NCI-H82 (cell line): Measurements from ENCODE around the gene COPS9.
A peak's percentile ranks its signal among the peaks of the same experiment; 100 is the strongest.

Source experiments
- DNase-seq: peaks from one replicate; lab custom pipeline; 2025; lab: John Stamatoyannopoulos, UW

COPS9 gene

DNA sequence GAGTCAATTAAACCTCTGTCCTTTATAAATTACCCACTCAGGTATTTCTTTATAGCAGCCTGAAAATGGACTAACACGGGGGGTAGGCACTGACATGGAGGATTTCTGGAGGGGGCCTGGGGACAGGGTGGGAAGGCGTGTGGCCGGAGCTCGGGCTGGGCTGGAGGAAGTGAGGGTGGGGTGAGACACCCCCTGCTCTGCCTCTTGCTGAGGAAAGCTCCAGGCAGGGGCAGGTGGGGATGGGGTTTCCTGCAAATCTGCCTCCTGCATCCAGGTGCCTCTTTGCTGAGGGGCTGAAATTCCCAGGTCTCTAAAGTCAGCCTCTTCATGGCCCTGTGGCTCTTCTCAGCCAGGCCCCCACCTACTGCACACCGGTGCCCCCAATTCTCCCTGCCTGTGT is 30.1 kb upstream of the COPS9 start:
- DNase-seq = no peak

DNA sequence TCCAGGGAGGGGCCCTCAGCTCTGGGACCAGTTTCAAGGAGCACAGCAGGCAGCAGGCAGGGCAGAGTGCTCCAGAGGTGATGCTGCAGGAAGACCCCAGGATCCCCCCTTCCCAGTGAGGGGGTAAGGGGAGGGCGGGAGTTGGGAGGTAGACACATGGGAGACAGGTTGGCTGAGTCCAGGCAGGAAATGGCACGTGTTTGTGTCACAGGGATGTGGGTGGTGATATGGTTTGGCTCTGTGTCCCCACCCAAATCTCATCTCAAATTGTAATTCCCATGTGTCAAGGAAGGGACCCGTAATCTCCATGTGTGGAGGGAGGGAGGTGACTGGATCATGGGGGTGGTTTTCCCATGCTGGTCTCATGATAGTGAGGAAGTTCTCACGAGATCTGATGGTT is 29.6 kb upstream of the COPS9 start:
- DNase-seq = no peak

DNA sequence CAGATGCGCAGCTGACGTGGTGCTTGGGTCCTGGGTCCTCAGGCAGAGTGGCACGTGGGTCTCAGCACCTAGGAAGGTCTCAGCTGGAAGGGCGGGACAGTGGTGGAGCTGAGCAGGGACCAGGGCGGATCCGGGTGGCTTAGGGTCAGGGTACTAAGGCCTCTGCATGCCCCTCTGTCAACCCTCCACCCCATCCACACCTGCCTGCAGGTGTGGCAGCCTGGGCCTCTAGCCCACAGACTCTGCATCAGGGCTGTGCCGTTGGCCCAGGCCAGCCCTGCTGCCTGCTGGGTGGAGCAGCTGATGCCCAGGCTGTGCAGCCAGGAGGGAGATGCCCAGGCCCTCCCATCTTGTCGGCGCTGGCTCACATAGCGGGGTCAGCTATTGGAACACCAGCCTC is 28.9 kb upstream of the COPS9 start:
- DNase-seq = no peak

DNA sequence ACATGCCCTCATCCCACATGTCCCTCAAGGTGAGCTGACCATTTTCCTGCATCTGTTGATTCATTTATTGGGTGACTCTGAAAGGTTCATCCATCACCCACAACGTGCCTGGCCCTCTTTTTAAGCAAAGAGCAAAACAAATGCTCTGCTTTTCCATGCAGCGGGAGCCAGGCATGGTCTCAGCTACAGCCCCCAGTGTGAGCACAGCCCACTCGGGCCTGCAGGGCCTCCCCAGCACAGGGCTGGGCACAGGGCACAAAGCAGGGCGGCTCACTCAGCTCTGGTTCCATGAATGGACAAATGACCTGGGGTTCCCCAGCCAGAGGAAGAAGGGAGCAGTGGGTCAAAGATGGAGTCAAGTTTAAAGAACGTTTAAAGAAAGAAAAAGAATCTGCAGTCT is 28.5 kb upstream of the COPS9 start:
- no peak for DNase-seq

DNA sequence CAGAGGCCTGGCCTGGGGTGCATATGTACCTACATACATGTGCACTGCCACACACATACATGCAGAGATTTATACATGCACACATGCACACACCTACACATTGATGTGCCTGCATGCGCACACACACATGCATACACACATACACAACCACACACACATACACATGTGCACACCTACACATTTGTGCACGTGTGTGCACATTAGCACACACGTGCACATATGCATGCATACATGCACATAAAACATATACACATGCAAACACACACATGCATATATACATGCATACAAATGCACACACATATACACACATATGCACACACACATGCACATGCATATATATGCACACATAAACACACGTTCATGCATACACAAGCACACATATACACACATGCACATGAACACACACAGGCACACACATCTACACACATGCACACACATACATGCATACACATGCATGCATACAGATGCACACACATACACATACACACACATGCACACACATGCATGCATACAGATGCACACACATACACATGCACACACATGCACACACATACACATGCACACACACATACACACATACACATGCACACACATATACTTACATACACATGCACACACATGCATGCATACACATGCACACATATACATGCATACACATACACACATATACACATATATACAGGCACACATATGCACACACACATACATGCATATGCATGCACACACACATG is 27.9 kb upstream of the COPS9 start:
- DNase-seq = no peak

DNA sequence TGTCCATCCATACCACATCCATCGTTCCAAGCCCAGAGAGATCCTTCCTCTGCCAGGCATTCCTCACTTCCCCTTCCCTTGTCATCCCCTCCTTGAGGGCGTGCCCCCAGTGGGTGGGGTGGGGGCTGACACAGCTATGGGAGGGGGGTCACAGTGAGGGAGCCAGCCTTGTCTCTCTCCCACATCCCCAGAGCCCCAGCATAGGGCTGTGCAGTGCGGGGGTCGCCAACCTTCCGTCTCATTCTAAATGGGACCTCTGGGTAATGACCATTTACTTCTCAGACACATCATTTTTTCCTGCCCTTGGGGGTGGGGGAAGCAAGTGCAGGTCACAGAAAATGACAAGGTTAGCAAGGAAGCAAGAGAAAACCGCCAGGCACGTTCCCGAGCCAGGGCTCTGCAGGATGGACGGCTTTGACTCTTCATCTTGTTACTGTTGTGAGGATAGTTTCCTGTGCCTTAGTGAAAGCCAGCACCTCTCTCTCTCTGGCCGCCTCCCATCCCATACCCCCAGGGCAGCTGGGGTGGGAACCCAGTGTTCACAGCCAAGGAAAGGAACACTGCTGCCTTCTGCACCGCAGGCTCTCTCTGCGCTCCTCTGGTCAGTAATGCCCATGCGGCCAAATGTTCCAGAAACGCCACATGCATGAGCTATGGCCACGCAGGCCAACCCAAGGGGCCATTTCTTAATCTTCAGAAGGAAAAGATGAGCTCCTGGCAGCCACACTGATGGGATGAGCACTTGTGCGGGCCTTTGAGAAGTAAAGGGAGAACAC is 27.0 kb upstream of the COPS9 start:
- no peak for DNase-seq

DNA sequence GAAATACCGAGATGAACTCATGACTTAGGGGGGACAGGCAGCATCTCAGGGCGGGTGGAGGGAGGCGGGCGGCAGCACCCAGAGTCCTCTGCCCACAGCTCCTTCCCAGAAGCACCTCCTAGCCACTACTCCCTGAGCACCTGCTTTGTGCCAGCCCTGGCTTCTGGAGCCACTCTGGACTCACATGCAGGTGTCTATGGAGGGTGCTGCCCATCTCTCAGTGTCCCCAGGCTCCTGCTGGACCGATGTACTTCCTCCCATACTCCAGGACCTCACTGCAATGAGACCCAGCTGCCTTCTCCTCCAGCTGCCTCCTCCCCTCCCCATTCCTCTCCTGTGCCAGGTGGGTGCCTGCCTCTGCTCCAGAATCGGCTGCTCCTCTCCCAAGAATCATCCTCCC is 26.4 kb upstream of the COPS9 start:
- no peak for DNase-seq

DNA sequence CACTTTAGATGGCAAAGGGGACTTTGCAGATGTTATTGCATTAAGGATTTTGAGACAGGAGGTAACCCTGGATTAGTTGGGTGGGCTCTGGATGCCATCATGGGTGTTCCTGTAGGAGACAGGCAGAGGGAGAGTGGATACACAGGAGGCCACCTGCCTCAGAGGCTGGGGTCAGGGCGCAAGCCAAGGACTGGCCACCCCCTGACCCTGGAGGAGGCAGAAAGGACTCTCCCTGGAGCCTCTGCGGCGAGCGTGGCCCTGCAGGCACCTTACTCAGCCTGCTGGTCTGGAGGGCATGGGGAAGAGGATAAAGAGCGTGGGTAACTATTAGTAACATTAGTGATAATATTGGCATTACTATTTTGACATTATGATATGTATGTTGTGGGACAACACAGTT is 25.9 kb upstream of the COPS9 start:
- DNase-seq = no peak

DNA sequence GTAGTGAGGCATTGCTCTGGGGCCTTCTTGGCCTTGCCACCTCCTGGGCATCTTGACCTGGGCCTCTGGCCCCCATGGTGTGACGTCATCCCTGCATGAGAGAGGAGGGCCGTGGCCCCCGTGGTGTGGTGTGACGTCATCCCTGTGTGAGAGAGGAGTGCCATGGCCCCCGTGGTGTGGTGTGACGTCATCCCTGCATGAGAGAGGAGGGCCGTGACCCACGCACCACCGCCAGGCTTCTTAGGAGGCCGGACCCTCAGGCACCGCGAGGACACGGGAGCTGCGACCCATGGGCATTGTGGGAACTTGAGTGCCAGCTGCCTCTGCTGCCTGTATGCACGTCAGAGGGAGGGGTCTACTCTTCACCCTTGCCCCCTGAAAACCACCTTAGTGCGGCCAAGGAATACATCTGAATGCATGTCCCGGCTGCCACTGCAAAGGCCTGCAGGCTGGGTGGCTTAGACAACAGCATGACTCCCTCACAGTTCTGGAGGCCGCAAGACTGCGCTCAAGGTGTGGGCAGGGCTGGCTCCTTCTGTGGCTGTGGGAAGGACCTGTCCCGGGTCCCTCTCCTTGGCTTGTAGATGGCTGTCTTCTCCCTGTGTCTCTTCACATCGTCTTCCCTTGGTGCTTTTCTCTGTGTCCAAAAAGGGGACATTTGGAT is 25.1 kb upstream of the COPS9 start:
- no peak for DNase-seq

DNA sequence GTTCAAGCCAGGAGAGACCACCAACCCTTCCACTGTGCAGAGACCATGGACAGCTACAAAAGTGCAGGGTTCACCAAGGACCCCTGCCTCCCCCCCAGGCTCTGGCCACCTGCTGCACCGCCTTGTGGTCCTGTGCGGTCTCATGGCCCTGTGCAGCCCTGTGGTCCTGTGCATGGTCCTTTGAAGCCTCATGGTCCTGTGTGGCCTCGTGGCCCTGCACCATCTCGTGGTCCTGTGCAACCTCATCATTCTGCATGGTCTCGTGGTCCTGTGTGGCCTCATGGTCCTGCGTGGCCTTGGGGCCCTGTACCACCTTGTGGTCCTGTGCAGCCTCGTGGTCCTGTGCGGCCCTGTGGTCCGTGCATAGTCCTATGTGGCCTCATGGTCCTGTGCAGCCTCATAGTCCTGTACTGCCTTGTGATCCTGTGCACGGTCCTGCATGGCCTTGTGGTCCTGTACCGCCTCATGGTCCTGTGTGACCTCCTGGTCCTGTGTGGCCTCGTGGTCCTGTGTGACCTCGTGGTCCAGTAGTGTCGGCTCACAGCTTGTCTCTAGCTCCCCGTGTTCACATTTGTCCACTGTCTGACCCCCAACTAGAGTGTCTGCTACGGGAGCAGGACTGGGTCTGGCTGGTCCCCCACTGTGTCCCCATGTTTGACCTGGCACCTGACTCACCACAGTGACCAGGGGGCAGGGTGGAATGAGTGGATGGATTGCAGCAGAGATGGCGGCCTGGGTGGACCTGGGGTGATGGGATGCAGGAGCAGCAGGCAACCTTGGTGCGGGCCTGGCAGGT is 24.4 kb upstream of the COPS9 start:
- no peak for DNase-seq

DNA sequence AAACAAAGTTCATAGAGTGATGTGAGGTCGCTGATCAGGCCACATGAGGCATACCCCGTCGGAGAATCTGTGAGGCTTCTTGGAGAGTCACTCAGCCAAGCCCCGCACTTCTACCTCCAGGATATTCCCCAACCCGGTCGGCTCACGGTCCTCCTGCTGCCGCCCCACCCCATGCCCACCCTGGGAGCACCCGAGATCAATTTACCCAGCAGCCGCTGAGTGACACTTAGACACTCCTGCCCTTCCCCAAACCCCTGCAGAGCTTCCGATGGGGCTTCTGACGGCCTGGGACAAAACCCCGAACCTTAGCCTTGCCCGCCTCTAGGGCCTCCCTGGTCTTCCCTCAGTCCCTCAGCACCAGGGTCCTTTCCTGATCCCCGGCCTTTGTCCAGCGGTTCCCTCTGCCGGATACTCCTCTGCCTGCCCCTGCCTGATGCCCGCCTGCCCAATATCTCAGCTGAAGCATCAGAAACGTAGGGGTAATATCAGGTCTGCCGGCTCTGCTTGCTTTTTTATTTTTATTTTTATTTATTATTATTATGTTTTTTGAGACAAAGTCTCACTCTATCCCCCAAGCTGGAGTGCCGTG is 23.2 kb upstream of the COPS9 start:
- DNase-seq = peak; percentile 15

DNA sequence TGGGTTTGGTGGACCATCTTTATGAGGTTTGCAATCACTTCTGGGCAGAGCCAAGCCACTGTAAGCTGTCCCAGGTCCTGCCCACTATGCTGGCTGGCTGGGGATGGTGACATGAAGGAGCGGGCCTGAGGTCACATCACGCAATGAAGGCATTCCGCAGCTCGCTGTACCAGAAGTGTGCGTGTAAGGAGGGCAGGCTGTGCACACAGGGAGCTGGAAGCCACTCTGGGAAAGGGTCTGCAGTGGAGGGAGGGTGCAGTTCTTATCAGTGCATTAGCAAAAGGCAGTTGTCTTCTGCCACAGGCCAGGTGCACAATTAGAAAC is 21.0 kb upstream of the COPS9 start:
- DNase-seq = no peak

DNA sequence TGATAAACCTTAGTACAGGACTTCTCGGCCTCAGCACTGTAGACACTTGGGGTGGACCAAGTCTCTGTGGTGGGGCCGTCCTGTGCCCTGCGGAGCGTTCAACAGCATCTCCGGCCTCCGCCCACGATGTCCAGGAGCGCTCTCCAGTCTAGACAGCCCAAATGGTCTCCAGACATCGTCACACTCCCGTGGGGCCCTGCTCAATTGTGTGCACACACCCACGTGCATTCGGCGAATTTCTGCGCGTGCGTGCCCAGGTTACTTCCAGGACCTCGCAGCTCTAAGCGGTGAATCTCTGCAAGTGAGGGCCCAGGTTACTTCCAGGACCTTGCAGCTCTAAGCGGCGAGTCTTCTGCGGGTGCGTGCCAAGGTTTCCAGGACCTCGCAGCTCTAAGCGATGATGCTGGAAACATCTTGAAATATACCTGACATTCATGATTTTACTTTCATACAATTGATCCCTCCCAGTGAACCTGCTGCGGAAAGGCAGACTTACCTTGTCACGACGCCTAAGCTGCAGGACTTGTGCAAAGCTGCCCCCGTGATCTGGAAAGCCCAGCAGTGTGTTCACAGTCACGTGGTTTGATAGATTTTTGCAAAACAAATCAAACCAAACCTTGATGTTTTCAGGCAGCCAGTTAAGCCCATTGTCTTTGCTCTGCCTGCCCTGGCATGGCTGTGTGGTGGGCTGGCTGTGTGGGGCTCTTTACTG is 20.5 kb upstream of the COPS9 start:
- DNase-seq = no peak

DNA sequence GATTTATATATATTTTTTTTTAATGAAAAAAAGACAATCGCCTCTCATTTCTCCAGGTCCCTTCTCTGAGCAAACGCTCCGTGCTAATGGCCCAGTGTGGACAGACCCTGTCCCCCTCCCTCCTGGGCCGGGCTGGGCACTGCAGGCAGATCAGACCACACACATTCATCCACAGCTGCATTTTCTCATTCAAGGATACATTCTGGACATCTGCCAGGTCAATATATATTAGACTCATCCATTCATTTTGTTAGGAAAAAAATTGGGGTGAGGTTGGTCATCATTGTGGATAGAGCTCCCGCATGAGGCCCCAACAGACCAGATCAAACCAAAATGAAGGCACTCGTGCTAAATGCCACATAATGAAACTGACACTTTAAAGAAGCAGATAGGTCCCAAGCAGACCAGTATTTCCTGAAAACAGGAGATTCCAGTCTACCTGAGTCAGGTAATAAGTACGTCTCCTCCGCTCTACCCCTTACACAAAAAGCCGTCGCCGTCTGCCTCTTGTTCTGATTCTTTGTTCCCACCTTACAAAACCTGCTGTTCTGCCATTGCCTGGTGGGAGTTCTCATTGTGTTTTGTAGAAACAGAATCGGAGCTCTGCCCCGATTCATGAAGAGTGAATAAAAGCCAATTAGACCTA is 19.8 kb upstream of the COPS9 start:
- no peak for DNase-seq

DNA sequence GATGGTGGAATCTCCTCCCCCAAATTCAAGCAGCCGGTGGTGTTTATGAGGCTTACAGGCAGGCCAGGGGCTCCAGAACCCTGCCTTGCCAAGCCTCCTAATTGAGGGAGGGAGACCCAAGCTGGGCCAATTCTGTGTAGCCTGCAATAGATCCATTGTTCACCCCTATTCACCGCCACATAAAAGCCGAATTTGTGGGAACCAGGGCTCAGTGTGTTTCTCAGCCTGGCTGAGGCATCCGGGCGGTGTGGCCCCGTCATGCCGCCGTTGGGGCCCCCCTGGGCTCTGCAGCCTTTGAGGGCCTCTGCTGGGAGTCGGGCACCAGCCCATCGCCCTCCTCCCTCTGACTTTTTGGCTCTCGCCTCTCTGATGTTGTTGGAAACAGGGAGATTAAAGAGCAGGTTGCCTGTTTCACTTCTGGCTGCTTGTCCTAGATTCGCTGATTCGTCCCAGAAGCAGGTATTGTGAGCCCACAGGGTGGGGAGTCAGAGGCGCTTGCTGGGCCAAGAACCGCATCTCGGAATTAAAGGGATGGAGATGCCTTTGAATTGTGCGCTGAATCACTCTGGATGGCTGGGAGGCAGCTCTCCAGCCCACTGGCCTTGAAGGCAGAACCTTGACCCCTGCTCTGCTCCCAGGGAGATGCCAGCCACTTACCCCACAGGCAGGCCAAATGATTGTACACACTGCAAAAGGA is 19.1 kb upstream of the COPS9 start:
- DNase-seq = no peak

DNA sequence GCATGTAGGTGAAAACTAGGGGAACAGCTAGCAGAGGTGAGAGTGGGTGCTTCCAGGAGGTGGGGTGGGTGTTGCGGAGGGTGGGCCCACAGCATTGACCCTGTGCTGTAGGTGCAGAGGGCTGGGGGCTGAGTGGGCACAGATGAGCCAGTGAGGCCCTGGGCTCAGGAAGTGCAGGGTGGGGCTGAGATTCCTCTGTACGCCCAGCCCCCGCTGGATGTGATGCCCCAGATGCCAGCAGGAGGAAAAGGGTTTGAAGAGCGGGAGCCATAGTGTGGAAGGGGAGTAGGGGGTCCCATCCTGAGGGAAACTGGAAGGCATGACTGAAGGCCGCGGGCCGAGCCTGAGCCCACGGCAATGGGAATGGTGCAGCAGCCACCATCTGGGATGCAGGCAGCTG is 18.5 kb upstream of the COPS9 start:
- DNase-seq = no peak

DNA sequence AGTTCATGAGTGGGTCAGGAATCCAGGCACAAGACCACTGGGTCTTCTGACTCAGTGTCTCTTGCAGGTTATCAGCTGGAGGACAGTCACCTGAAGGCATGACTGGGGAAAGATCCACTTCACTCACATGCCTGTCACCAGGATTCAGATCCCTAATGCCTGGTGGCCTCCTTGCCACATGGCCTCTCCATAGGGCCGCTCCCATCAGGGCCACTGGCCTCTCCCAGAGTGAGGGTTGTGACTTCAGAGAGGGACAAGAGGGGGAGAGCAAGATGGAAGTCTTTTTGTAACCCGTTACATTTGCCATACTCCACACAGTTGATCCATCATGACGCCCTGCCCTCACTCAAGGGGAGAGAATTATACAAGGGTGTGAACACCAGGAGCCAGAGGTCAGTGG is 17.3 kb upstream of the COPS9 start:
- DNase-seq = no peak

DNA sequence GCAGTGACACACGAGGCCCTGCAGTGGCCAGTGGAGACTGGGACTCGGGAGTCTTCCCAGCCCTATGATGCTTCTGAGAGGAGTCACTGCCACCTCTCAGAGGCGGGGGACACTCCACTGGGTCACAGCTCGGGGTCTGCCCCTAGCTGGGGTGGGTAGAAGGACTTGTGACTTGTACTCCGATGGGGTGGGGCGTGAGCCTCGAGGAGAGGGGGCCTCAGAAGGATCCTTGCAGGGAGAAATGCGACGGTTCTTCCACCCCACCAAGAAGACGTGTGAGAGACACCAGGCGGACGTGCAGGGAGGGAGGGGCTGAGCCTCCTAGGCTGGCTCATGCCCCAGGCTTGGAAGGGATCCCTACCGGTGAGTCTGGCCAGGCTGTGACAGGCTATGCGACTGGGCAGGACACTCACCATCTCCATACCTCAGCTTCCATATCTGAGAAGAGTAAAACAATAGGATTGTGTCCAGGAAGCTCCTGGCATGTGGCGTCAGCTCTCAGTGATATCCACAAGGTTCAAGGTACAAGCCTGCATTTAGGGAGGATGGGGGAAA is 15.4 kb upstream of the COPS9 start:
- no peak for DNase-seq

DNA sequence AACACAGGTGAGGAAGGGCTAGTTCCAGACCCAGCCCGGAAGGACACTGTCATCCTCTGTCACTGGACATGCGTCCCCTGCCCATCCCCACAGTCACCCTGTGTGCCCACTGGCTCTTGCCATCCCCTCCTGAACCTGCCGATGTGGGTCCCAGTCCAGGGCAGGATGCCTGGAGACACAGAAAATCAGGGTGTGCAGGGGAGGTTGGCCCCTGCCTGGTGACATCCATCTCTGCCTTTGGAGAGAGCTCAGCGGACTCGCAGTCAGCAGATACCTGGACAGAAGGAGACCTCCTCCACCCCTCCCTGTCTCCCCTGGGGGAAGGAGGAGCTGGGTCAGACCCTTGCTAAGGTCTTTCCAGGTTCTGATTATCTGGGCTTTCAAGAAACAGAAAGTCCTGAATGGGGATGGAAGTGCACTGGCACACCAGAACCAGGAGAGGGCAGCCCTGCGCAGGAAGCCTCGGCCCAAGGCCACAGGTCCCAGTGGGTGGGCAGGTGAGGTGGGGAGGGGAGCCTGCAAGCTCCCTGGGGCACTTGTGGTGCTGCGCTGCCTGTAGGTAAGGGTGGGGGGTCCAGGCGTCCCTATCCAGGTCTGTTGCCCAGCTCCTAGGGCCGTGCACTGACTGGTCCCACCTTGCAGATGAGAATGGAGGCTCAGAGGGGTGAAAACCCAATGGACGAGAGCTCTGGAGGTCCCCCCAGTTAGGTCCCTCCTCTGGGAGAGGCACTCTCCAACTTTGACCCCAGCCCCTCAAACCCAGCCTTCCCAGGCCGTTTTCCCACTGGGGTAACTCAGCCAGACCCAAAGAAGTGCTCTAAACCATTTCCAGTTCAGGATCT is 14.1 kb upstream of the COPS9 start:
- DNase-seq = peak; percentile 59
